Pons (tissue), 1 donor: Measurements from ENCODE around the gene DUSP28.

Experiments
- DNase-seq: peaks from one replicate; pipeline ENCODE4 v3.0.0-alpha.2; 2016; ENCODE audit warnings: low spot score

The DUSP28 gene

DNA sequence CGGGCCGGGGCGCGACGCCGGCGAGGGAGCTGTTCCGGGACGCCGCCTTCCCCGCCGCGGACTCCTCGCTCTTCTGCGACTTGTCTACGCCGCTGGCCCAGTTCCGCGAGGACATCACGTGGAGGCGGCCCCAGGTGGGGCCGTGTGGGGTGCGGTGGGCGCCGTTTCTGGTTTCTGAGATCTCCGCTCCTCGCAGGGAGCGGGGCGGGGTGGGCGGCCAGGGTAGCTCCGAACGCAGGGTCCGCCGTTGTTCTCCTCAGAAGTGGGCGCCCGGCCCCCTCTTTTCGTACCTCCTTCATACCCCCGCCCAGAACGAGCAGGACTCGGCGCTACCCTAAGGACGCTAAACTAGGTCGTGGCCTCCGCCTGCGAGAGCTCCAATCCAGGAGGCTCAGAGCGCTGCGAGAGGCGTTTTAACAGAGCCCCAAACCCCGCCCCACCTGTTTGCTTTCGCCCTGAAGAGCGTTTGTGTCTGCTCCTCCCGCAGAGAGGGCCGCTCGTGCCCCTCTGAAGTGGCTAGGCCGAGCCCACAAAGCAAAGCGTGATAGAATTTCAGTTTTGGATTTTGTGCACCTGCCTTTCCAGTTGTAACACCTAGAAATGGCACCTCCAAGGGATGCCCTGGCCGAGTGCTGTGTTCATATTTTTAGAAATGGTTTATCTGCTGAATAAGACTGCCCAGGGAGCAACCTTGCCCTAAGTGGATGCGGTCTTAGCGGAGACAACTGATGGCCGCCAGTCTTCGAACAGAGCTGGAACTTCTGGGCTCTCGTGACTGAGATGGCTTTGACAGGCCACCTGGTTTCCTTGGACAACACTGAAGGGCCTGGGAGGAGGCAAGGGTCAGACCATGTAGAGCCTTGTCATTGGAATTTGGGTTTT lies 27.0 kb downstream of the DUSP28 start:
- no peak for DNase-seq

DNA sequence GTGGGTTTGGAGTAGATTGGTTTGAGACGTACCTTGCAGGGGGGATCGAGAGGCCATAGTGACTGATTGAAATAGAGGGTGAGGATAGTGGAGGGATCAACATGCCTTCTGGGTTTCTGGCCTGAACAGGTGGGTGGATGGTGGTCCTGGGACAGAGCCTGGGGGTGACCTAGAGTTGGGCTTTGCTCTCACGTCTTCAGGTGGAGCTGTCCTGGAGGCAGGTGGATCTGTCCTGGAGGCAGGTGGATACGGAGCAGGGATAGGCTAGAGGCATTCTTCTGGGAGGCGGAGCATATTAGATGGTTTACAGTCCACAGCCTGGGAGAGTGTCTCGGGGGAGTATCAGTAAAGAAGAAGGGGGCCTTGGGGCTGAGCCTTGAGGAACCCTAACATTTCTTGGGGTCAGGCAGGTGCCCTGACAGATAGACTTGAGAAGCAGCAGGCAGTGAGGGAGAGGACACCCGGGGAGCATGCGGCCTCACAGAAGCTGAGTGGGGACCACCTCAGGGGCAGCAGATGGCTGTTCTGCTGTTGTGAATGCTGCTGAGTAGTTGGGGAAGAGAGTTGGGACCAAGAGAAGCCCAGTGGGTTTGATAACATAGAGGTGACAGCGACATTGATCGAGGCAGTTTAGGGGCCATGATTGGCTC lies 28.0 kb downstream of the DUSP28 start:
- DNase-seq, result no peak

DNA sequence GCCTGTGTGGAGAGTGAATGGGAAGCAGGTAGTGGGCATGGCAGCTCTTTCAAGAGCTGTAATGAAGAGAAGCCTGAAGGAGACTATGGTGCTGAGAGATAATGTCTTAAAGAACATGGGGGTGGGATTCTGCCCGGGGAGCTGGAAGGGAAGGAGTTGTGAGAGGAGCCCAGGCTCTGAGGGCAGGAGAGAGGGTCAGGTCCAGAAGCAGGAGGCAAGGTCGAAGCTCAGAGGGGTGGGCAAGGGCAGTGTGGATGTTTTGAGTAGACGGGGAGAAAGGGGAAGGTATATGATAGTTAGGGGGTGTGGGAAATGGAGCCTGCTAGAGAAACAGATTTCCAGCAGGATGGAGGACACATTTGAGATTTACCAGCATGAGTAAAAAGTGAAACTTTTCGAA lies 28.5 kb downstream of the DUSP28 start:
- no peak for DNase-seq

DNA sequence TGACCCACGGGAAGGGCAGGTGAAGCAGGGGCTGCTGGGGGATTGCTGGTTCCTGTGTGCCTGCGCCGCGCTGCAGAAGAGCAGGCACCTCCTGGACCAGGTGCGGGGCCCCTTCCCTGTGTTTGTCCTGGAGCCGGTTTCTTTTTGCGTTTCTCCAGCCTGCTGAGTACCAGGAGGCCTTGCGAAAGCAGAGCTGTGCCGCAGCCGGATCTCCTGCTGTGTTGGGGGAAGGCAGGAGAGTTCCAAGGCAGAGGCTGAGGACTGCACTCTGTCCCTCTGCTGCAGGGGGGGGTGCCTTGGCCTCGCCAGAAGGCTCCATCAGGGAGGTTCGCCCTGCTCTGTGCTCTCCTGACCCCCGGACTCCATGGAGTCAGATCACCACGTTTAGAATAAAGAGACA lies 29.2 kb downstream of the DUSP28 start:
- DNase-seq, result no peak

- DNase-seq, result no peak
Observed at GRCh38 chr2:240589850-240590525, 29.8 kb downstream of the DUSP28 start.

DNA sequence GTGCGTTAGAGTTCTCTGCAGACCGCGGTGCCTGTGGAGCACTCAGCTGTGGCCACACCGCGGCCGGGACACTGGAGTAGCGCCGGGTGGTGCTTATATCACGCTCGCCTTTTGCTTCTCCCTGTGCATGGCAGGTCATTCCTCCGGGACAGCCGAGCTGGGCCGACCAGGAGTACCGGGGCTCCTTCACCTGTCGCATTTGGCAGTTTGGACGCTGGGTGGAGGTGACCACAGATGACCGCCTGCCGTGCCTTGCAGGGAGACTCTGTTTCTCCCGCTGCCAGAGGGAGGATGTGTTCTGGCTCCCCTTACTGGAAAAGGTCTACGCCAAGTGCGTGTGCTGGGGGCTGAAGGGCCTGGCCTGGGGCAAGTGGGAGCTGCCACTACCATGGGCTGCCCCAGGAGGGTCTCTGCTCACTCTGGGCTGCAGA lies 30.5 kb downstream of the DUSP28 start:
- DNase-seq, result no peak

DNA sequence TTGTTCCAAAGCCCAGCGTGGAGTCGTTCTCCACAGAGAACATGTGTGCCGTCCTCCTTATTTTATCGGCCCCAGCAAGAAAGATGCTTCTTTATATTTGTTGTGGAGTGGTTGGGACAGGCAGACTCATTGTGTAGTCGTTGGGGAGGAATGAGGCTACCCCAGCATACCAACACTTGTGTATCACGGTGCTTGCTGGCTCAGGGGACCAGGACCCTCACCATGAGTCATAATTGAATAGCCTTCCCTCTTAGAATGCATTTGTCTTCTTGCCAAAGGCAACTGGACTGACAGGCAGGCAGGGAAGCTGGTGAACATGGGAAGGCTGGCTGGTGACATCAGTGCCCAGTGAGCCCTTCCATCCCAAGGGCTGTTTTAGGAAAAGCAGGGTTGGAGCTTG lies 31.1 kb downstream of the DUSP28 start:
- no peak for DNase-seq

DNA sequence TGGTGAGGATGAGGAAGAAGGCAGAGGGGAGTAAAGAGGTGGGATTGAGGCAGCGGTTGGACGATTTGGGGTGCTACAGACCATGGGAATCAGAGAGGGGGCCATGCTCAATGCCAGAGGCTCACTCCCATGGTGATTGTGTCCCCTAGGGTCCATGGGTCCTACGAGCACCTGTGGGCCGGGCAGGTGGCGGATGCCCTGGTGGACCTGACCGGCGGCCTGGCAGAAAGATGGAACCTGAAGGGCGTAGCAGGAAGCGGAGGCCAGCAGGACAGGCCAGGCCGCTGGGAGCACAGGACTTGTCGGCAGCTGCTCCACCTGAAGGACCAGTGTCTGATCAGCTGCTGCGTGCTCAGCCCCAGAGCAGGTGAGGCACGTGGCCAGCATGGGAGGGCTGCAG lies 31.6 kb downstream of the DUSP28 start:
- DNase-seq, result no peak

DNA sequence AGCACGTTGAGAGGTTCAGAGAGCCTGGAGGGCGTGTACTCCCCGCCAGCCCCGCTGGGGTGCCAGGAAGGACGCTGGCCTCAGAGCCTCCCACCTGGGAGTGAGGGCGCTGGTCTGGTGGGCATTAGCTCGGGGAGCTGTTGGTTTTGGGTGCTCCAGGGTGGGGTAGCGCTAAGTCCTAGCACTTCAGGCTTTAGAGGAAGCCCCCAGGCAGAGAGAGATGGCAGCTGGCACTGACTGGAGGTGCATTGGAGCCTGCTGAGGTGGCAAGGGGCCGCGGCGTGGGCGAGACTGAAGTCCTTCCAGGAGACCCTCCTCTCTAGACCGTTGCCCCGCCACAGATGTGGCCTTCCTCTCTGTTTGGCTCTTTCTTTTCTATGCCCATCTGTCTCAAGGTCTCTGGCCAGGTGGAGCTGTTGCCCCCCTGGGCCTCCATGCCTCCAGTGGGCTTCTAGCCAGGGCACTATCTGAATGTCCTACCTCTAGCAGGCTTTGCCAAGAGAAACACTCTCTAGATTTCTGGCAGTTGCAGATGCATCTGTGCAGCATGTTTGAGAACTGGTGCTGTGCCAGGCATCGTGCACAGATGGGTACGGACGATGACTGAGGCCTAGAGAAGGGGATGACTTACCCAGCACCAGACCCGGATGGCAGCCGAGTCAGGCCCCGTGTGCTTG lies 33.0 kb downstream of the DUSP28 start:
- DNase-seq, result no peak

GRCh38 chr2:240593703-240594451 lies 33.7 kb downstream of the DUSP28 start:
- DNase-seq, result no peak

- no peak for DNase-seq
Observed at GRCh38 chr2:240594511-240595380, 34.6 kb downstream of the DUSP28 start.

GRCh38 chr2:240595381-240596079 lies 35.4 kb downstream of the DUSP28 start:
- DNase-seq, result no peak

DNA sequence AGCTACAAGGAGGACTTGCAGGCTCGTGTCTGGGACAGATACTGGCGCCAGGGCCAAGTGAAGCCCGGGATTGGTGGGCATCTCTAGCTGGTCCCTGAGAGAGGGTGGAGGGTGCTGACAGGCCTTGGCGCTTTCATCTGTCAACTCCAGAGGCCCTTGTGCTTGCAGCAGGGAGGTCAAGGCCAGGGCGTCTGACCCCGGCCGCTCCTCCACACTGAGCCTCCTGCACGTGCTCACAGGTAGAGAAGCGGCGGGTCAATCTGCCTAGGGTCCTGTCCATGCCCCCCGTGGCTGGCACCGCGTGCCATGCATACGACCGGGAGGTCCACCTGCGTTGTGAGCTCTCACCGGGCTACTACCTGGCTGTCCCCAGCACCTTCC lies 35.9 kb downstream of the DUSP28 start:
- no peak for DNase-seq

- DNase-seq, result peak; percentile 46
Observed at GRCh38 chr2:240596491-240596931, 36.4 kb downstream of the DUSP28 start.

GRCh38 chr2:240597054-240597418 lies 36.9 kb downstream of the DUSP28 start:
- no peak for DNase-seq

DNA sequence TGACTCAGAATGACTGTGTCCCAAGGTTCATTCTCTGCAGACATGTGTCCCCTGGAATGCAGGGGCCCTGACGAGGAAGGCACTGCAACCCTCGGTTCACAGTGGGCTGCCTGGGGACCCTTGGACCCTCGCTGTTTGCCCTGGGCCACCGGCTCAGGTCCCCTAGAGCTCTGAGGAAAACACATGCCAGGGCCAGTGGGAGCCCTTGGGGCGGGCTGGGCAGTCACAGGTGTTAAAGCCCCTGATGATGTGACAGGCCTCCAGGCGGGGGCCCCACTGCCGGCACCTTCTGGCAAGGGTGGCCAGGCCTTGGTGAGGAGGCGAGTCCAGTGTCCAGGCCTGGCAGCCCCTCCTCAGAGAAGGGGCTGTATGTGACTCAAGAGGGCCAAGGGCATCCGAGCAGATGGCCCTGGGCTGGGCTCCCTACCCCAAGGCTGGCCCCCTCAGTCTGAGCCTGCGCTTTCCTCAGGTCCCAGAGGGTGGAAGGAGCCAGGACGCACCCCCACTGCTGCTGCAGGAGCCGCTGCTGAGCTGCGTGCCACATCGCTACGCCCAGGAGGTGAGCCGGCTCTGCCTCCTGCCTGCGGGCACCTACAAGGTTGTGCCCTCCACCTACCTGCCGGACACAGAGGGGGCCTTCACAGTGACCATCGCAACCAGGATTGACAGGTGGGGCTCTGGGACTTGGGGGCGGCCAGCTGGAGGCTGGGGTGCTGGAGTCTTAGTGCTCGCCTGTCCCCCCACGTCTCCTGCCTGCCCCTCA lies 37.4 kb downstream of the DUSP28 start:
- DNase-seq, result no peak

DNA sequence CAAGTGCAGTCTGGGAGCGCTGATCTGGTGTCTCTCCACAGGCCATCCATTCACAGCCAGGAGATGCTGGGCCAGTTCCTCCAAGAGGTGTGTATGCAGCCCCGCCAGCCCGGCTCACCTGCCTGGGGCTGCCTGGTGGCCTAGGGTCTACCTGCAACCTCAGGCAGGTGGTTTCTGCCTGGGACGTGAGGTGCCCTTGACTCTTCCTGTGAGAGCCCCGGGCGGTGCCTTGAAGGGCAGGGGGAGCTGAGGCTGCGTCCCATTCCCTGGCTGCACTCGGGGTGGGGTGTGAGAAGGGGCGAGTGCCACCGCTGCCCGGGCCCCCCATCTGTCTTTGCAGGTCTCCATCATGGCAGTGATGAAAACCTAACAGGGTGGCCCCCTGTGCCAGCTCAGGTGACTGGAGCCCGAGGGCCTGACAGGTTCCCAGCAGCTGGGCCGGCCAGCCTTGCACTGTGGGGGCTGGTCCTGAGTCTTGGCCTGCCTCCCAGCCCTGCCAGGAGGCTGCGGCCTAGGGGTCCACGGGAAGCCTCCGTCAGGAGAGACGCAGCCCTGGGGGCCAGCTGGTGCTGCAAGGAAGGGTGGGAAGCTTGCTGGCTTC lies 38.3 kb downstream of the DUSP28 start:
- DNase-seq, result no peak

GRCh38 chr2:240599141-240599583 lies 39.0 kb downstream of the DUSP28 start:
- no peak for DNase-seq

DNA sequence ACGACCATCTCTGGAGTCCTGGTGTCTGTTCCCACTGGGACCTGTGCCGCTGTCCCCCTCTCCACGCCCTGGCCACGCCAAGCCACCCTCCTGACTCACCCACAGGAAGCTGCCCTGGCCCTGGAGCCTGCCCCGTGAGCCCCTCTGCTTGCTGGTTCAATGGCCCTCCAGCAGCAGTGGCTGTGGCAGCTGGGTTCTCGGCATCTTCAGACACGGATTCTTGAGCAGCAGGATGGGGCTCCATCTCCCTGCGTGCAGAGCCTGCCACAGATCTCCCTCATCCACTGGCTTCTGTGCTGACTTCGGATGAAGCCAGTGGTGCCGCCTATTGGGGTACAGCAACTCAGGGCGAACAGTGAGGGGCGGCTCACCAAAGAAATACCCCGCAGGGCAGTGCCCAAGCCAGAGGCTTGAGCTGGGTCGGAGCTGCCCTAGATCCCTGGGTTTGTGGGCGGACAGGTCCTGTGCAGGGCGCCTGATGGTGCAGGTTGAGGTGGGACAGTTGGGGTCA lies 40.3 kb downstream of the DUSP28 start:
- no peak for DNase-seq
